Mesenchymal stem cell (in vitro differentiated cells and primary cell): ENCODE results near the gene SUPT3H.

Experiments
- DNase-seq: peaks from one replicate; pipeline ENCODE4 v3.0.0-alpha.2; 2013
- H2AFZ ChIP-seq: one replicate; pipeline ENCODE4 v1.6.1; 2013; ENCODE audit warnings: low read depth, mild to moderate bottlenecking, control low read depth, inconsistent platforms, low read length, moderate library complexity
- H2AK5ac ChIP-seq: 2 replicates; pipeline ENCODE4 v1.6.1; 2013; ENCODE audit warnings: low read length, moderate library complexity, mild to moderate bottlenecking, inconsistent platforms; ENCODE audit not compliant: severe bottlenecking
- H2BK120ac ChIP-seq: one replicate; pipeline ENCODE4 v1.6.1; 2013; ENCODE audit warnings: low read depth, mild to moderate bottlenecking, inconsistent platforms, low read length, moderate library complexity
- H2BK12ac ChIP-seq, 2 experiments: one replicate each; pipeline ENCODE4 v1.6.1; 2013; ENCODE audit warnings: inconsistent platforms in 2 of 2, low read length in 2 of 2, mild to moderate bottlenecking in 2 of 2, moderate library complexity in 2 of 2, control low read depth in 1 of 2
- H2BK15ac ChIP-seq: one replicate; pipeline ENCODE4 v1.6.1; 2013; ENCODE audit warnings: mild to moderate bottlenecking, low read depth, inconsistent platforms; ENCODE audit not compliant: poor library complexity, severe bottlenecking
- H2BK5ac ChIP-seq: 2 replicates; pipeline ENCODE4 v1.6.1; 2013; ENCODE audit warnings: low read depth, mild to moderate bottlenecking, low read length, control low read depth, inconsistent platforms; ENCODE audit not compliant: poor library complexity, severe bottlenecking
- H3K14ac ChIP-seq, 2 experiments: one replicate each; pipeline ENCODE4 v1.6.1; 2013; ENCODE audit warnings: inconsistent platforms in 2 of 2, low read length in 2 of 2, control low read depth in 1 of 2, mild to moderate bottlenecking in 1 of 2, moderate library complexity in 1 of 2
- H3K18ac ChIP-seq, 2 experiments: one replicate each; pipeline ENCODE4 v1.6.1; 2013; ENCODE audit warnings: inconsistent platforms in 2 of 2, low read length in 2 of 2, control low read depth in 1 of 2, low read depth in 1 of 2, mild to moderate bottlenecking in 1 of 2
- H3K23ac ChIP-seq, 2 experiments: one replicate each; pipeline ENCODE4 v1.6.1; 2013; ENCODE audit warnings: inconsistent platforms in 2 of 2, low read length in 2 of 2, mild to moderate bottlenecking in 2 of 2, moderate library complexity in 2 of 2, control low read depth in 1 of 2
- H3K27ac ChIP-seq: 2 replicates; pipeline ENCODE4 v1.5.1; 2013; ENCODE audit warnings: mild to moderate bottlenecking, moderate library complexity, low read length, control low read depth, inconsistent platforms; ENCODE audit not compliant: poor library complexity, severe bottlenecking
- H3K27me3 ChIP-seq, 2 experiments: 2 replicates each; pipeline versions ENCODE4 v1.6.1 to v1.7.0; 2013; ENCODE audit warnings: low read length in 2 of 2, mild to moderate bottlenecking in 2 of 2, moderate library complexity in 2 of 2, control low read depth in 1 of 2, inconsistent platforms in 1 of 2; ENCODE audit not compliant: control insufficient read depth in 1 of 2, insufficient read depth in 1 of 2
- H3K36me3 ChIP-seq, 2 experiments: 2 replicates each; pipeline versions ENCODE4 v1.6.1 to v1.7.0; 2013; ENCODE audit warnings: low read length in 2 of 2, control low read depth in 1 of 2, inconsistent platforms in 1 of 2, low read depth in 1 of 2, mild to moderate bottlenecking in 1 of 2; ENCODE audit not compliant: insufficient read depth in 2 of 2, control insufficient read depth in 1 of 2
- H3K4ac ChIP-seq, 2 experiments: one replicate each; pipeline ENCODE4 v1.6.1; 2013; ENCODE audit warnings: inconsistent platforms in 2 of 2, low read length in 2 of 2, mild to moderate bottlenecking in 2 of 2, moderate library complexity in 2 of 2, control low read depth in 1 of 2, low read depth in 1 of 2
- H3K4me1 ChIP-seq: 2 replicates; pipeline ENCODE4 v1.6.1; 2013; ENCODE audit warnings: low read depth, low read length, control low read depth; ENCODE audit not compliant: control insufficient read depth, insufficient read depth
- H3K4me2 ChIP-seq: 2 replicates; pipeline ENCODE4 v1.6.1; 2013; ENCODE audit warnings: low read length, mild to moderate bottlenecking, inconsistent platforms; ENCODE audit not compliant: poor library complexity, severe bottlenecking
- H3K4me3 ChIP-seq, 2 experiments: 2 replicates each; pipeline versions ENCODE4 v1.5.1 to v1.7.0; 2013; ENCODE audit warnings: low read length in 2 of 2, mild to moderate bottlenecking in 2 of 2, control low read depth in 1 of 2, low read depth in 1 of 2; ENCODE audit not compliant: insufficient read depth in 1 of 2
- H3K79me1 ChIP-seq: replicated peaks from 2 replicates; pipeline ENCODE4 v1.6.1; 2013; ENCODE audit warnings: mild to moderate bottlenecking, control low read depth, low read length, inconsistent platforms; ENCODE audit not compliant: poor library complexity, severe bottlenecking
- H3K9ac ChIP-seq: 2 replicates; pipeline ENCODE4 v1.7.0; 2013; ENCODE audit warnings: mild to moderate bottlenecking, low read length, moderate library complexity
- H3K9me3 ChIP-seq: 2 replicates; pipeline ENCODE4 v1.7.0; 2013; ENCODE audit warnings: mild to moderate bottlenecking, low read length; ENCODE audit not compliant: control insufficient read depth
- H4K8ac ChIP-seq: one replicate; pipeline ENCODE4 v1.6.1; 2013; ENCODE audit warnings: inconsistent platforms, mild to moderate bottlenecking, low read length, moderate library complexity
- H4K91ac ChIP-seq: one replicate; pipeline ENCODE4 v1.6.1; 2013; ENCODE audit warnings: mild to moderate bottlenecking, low read length, inconsistent platforms
- WGBS: methylation state at CpG from one replicate; pipeline ENCODE4 v1.1.7; 2013; ENCODE audit warnings: mixed read lengths; 5-methylcytosine and 5-hydroxymethylcytosine counted together

The SUPT3H gene

GRCh38 chr6:45301348-45302142 lies 76.2 kb downstream of the SUPT3H start:
- Histone ChIP-seq H3K23ac (no peak overlapping the region), H3K4me3 (no peak overlapping the region), H3K79me1 (peaks cover 7% of the 10 kb centered on the region), H2AFZ (no peak overlapping the region), H3K4me2 (no peak overlapping the region), H2AK5ac (no peak overlapping the region), H3K27me3 (no peaks in the 10 kb centered on the region), H3K14ac (no peak overlapping the region), H3K4ac (no peak overlapping the region), H2BK15ac (no peak overlapping the region), H3K9me3 (no peaks in the 10 kb centered on the region), H4K91ac (no peak overlapping the region), H4K8ac (no peak overlapping the region), H3K36me3 (no peaks in the 10 kb centered on the region), H3K4me1 (no peaks in the 10 kb centered on the region), H2BK120ac (no peak overlapping the region), H3K9ac (no peak overlapping the region), H2BK12ac (no peak overlapping the region), H2BK5ac (no peak overlapping the region), H3K27ac (no peak overlapping the region), H3K18ac (no peak overlapping the region)
- DNase-seq: no peak
- 50% methylated on average over 2 of the region's 3 CpGs for WGBS

- H3K4ac ChIP-seq: no peak overlapping the region
- 100% methylated on average over 1 of the region's 1 CpG for WGBS
Observed at GRCh38 chr6:45300736-45301135, 77.0 kb downstream of the SUPT3H start.

GRCh38 chr6:45299096-45299581 lies 78.6 kb downstream of the SUPT3H start:
- no peak overlapping the region for H2BK120ac ChIP-seq
- 93% methylated on average over 3 of the region's 3 CpGs for WGBS

More at GRCh38 chr6:45300736-45301135, 77.0 kb downstream of the SUPT3H start:
- H2BK12ac ChIP-seq: no peak overlapping the region
- H3K36me3 ChIP-seq: no peaks in the 10 kb centered on the region
- DNase-seq: no peak
- no peak overlapping the region for H4K91ac ChIP-seq
- no peak overlapping the region for H3K27ac ChIP-seq
- no peak overlapping the region for H2BK5ac ChIP-seq
- no peak overlapping the region for H3K14ac ChIP-seq
- H3K4me2 ChIP-seq: no peak overlapping the region
- no peak overlapping the region for H2BK15ac ChIP-seq
- H3K79me1 ChIP-seq: peaks cover 2% of the 10 kb centered on the region
- H3K18ac ChIP-seq: no peak overlapping the region
- H3K4me1 ChIP-seq: no peaks in the 10 kb centered on the region
- H4K8ac ChIP-seq: no peak overlapping the region
- H3K9ac ChIP-seq: no peak overlapping the region
- no peak overlapping the region for H2AK5ac ChIP-seq
- no peaks in the 10 kb centered on the region for H3K27me3 ChIP-seq
- no peak overlapping the region for H2BK120ac ChIP-seq
- no peak overlapping the region for H2AFZ ChIP-seq
- H3K23ac ChIP-seq: no peak overlapping the region
- no peaks in the 10 kb centered on the region for H3K9me3 ChIP-seq
- H3K4me3 ChIP-seq: no peak overlapping the region

GRCh38 chr6:45297320-45297719 lies 80.4 kb downstream of the SUPT3H start:
- Histone ChIP-seq H3K18ac (no peak overlapping the region), H3K4ac (no peak overlapping the region), H3K4me1 (no peaks in the 10 kb centered on the region), H2BK15ac (no peak overlapping the region), H3K9me3 (peaks cover 13% of the 10 kb centered on the region), H3K36me3 (no peaks in the 10 kb centered on the region), H2AK5ac (no peak overlapping the region), H3K27me3 (no peaks in the 10 kb centered on the region), H3K4me3 (no peak overlapping the region), H3K79me1 (no peaks in the 10 kb centered on the region), H2BK12ac (no peak overlapping the region), H4K8ac (no peak overlapping the region), H2BK120ac (no peak overlapping the region), H3K27ac (no peak overlapping the region), H2BK5ac (no peak overlapping the region), H3K4me2 (no peak overlapping the region), H3K14ac (no peak overlapping the region), H3K23ac (no peak overlapping the region), H3K9ac (no peak overlapping the region), H4K91ac (no peak overlapping the region), H2AFZ (no peak overlapping the region)
- DNase-seq: no peak

More at GRCh38 chr6:45299096-45299581, 78.6 kb downstream of the SUPT3H start:
- H2BK15ac ChIP-seq: no peak overlapping the region
- no peak overlapping the region for H3K4ac ChIP-seq
- H4K8ac ChIP-seq: no peak overlapping the region
- H3K4me2 ChIP-seq: no peak overlapping the region
- no peaks in the 10 kb centered on the region for H3K79me1 ChIP-seq
- H2AFZ ChIP-seq: no peak overlapping the region
- H3K14ac ChIP-seq: no peak overlapping the region
- peaks cover 5% of the 10 kb centered on the region for H3K9me3 ChIP-seq
- H4K91ac ChIP-seq: no peak overlapping the region
- no peak overlapping the region for H2BK12ac ChIP-seq
- no peak overlapping the region for H2BK5ac ChIP-seq
- no peaks in the 10 kb centered on the region for H3K4me1 ChIP-seq
- H3K36me3 ChIP-seq: no peaks in the 10 kb centered on the region
- H3K27ac ChIP-seq: no peak overlapping the region
- H3K18ac ChIP-seq: no peak overlapping the region
- H3K4me3 ChIP-seq: no peak overlapping the region
- H3K23ac ChIP-seq: no peak overlapping the region
- no peak overlapping the region for H3K9ac ChIP-seq
- no peak for DNase-seq
- no peaks in the 10 kb centered on the region for H3K27me3 ChIP-seq
- no peak overlapping the region for H2AK5ac ChIP-seq
